A549 (cell line): ENCODE results near the gene HMMR. TPM values are rescaled to one million over a fixed set of nuclear protein-coding genes. Genes with fewer than 3 reads are reported as not detected.

Source experiments
- ATAC-seq, 2 experiments: fragments of 200-7000 bp in 1 of 2; fragments of >200 bp in 1 of 2; cut with Nextera tagmentation in 1 of 2; cut with Tn5 transposase in 1 of 2; 3 replicates each; pipeline versions ENCODE4 v1.8.0 to v1.9.1; 2018 to 2020; ENCODE audit warnings: mild to moderate bottlenecking in 1 of 2, moderate library complexity in 1 of 2
- CTCF ChIA-PET: fragments of 300-600 bp; sonication (Branson Sonifier 250); formaldehyde crosslinking; extraction: SDS; loops from one replicate; lab custom pipeline; 2021; ENCODE audit warnings: antibody characterized with exemption, inconsistent platforms; lab: Yijun Ruan, JAX
- POLR2A ChIA-PET: fragments of 350-600 bp; formaldehyde crosslinking; extraction: SDS; loops from one replicate; lab custom pipeline; 2021; ENCODE audit warnings: antibody characterized with exemption, inconsistent platforms; lab: Yijun Ruan, JAX
- DNase-seq, 2 experiments: peaks; one replicate each; pipeline versions ENCODE4 v3.0.0 to v3.0.0-alpha.2; 2011 to 2016; ENCODE audit warnings: low read depth in 1 of 2, low spot score in 1 of 2
- FAIRE-seq: peaks from 2 replicates; lab custom pipeline; 2011; peaks lifted over from hg19 to GRCh38; lab: Jason Lieb, UNC
- H3K27ac ChIP-seq, 2 experiments: fragments of >200 bp; sonication (Bioruptor Twin); formaldehyde crosslinking; 3 replicates each; pipeline ENCODE4 v1.5.1; 2016 to 2017
- H3K4me1 ChIP-seq: fragments of >200 bp; sonication (Bioruptor Twin); formaldehyde crosslinking; 3 replicates; pipeline ENCODE4 v1.6.1; 2016
- H3K4me2 ChIP-seq: fragments of >200 bp; sonication (Bioruptor Twin); formaldehyde crosslinking; 3 replicates; pipeline ENCODE4 v1.6.1; 2016
- H3K4me3 ChIP-seq: fragments of >200 bp; sonication (Bioruptor Twin); formaldehyde crosslinking; 3 replicates; pipeline ENCODE4 v1.5.1; 2016
- H3K9me3 ChIP-seq: fragments of >200 bp; sonication (Bioruptor Twin); formaldehyde crosslinking; 3 replicates; pipeline ENCODE4 v1.6.1; 2016
- CBX8 ChIP-seq: fragments of 200-600 bp; sonication (generic); IDR thresholded peaks from 2 replicates; pipeline ENCODE4 v1.6.1; 2016
- CHD2 ChIP-seq: fragments of 150-350 bp; IDR thresholded peaks from 2 replicates; pipeline ENCODE4 v1.6.1; 2014; ENCODE audit warnings: low read length; ENCODE audit not compliant: partially characterized antibody
- CTCF ChIP-seq: fragments of >200 bp; sonication (Bioruptor Twin); formaldehyde crosslinking; IDR thresholded peaks from 3 replicates; pipeline ENCODE4 v1.5.1; 2016
- EHMT2 ChIP-seq: fragments of 200-600 bp; sonication (generic); IDR thresholded peaks from 2 replicates; pipeline ENCODE4 v1.6.1; 2016; ENCODE audit warnings: antibody characterized with exemption, low read depth, mild to moderate bottlenecking, moderate library complexity
- ELK1 ChIP-seq: fragments of 150-350 bp; IDR thresholded peaks from 2 replicates; pipeline ENCODE4 v1.6.1; 2014; ENCODE audit warnings: low read depth, mild to moderate bottlenecking, low read length
- FOXS1 ChIP-seq: fragments of 250-450 bp; sonication (Bioruptor Pico); IDR thresholded peaks from 2 replicates; pipeline ENCODE4 v1.5.0; 2020; ENCODE audit warnings: mild to moderate bottlenecking, moderate library complexity
- HDAC2 ChIP-seq: fragments of 200-600 bp; sonication (generic); IDR thresholded peaks from 2 replicates; pipeline ENCODE4 v1.6.1; 2016
- JUN ChIP-seq, 2 experiments: fragments of >200 bp; sonication (Bioruptor Twin); formaldehyde crosslinking; IDR thresholded peaks; 2 replicates in 1 of 2; 3 replicates in 1 of 2; pipeline ENCODE4 v1.6.1; 2016 to 2017
- JUNB ChIP-seq: fragments of >200 bp; sonication (Bioruptor Twin); formaldehyde crosslinking; IDR thresholded peaks from 2 replicates; pipeline ENCODE4 v1.6.1; 2016
- KDM1A ChIP-seq: fragments of 200-600 bp; sonication (generic); IDR thresholded peaks from 2 replicates; pipeline ENCODE4 v1.6.1; 2016; ENCODE audit warnings: low read depth, mild to moderate bottlenecking
- NFE2L2 ChIP-seq: fragments of 150-350 bp; conservative IDR thresholded peaks from 2 replicates; pipeline ENCODE4 v1.6.1; 2014; ENCODE audit warnings: low read length
- POLR2A ChIP-seq: IDR thresholded peaks from 2 replicates; pipeline ENCODE4 v1.6.1; 2012; ENCODE audit warnings: mild to moderate bottlenecking, low read length
- RAD21 ChIP-seq, 2 experiments: fragments of >200 bp in 1 of 2; sonication (Bioruptor Twin) in 1 of 2; formaldehyde crosslinking in 1 of 2; IDR thresholded peaks in 1 of 2; conservative IDR thresholded peaks in 1 of 2; 2 replicates in 1 of 2; 3 replicates in 1 of 2; pipeline ENCODE4 v1.6.1; 2012 to 2018; ENCODE audit warnings: inconsistent platforms in 1 of 2
- RARB ChIP-seq: fragments of 250-450 bp; sonication (Bioruptor Pico); IDR thresholded peaks from 2 replicates; pipeline ENCODE4 v1.8.0; 2021; ENCODE audit warnings: mild to moderate bottlenecking, moderate library complexity
- REST ChIP-seq: fragments of 200-600 bp; sonication (generic); IDR thresholded peaks from 2 replicates; pipeline ENCODE4 v1.6.1; 2016; ENCODE audit warnings: antibody characterized with exemption, mild to moderate bottlenecking, moderate library complexity
- SMC3 ChIP-seq: fragments of >200 bp; sonication (Bioruptor Twin); formaldehyde crosslinking; IDR thresholded peaks from 3 replicates; pipeline ENCODE4 v1.6.1; 2018; ENCODE audit warnings: inconsistent platforms
- SREBF2 ChIP-seq: fragments of 450-650 bp; IDR thresholded peaks from 2 replicates; pipeline ENCODE4 v1.6.1; 2014; ENCODE audit warnings: mild to moderate bottlenecking, moderate library complexity
- ZC3H11A ChIP-seq: fragments of 450-650 bp; IDR thresholded peaks from 2 replicates; pipeline ENCODE4 v1.6.1; 2014; ENCODE audit warnings: antibody characterized with exemption, mild to moderate bottlenecking
- ZSCAN20 ChIP-seq: fragments of 250-450 bp; sonication (Bioruptor Pico); IDR thresholded peaks from 2 replicates; pipeline ENCODE4 v1.8.0; 2022; ENCODE audit warnings: mild to moderate bottlenecking, moderate library complexity
- WGBS: methylation state at CpG from one replicate; pipeline ENCODE4 v1.1.6; 2017; ENCODE audit errors: missing lambda C conversion rate; 5-methylcytosine and 5-hydroxymethylcytosine counted together
- polyA plus RNA-seq, 4 experiments: library from polyadenylated mRNA; depleted of rRNA in 3 of 4; stranded (reverse); fragments of >200 nt; fragmentation: RNase III in 1 of 4; extraction: RNeasy Plus Mini Kit Qiagen cat#74134 plus additional on column Dnase treatment in 1 of 4; gene quantifications; 2 replicates in 3 of 4; 3 replicates in 1 of 4; pipeline ENCODE4 v1.2.3, GENCODE V29; 2011 to 2017
- TF ChIP-seq, protein P1 (sequence below): fragments of >200 bp; sonication (Bioruptor Twin); formaldehyde crosslinking; IDR thresholded peaks from 3 replicates; pipeline ENCODE4 v1.6.1; 2016
- TF ChIP-seq, protein P2 (sequence below): IDR thresholded peaks from 2 replicates; pipeline ENCODE4 v1.6.1; 2012
- TF ChIP-seq, protein P3 (sequence below): IDR thresholded peaks from 2 replicates; pipeline ENCODE4 v1.6.1; 2012; ENCODE audit warnings: low read depth, borderline replicate concordance

HMMR gene
- polyA plus RNA-seq, 2 of the 4 experiments (the other 2 are of a cell fraction): 34.0 to 66.0 TPM

- peak in 1 of 2 experiments; percentile 23; a peak in 2 of 6 replicates for ATAC-seq
- CTCF ChIA-PET: interaction anchor here (0.6 kb wide), 1 partner anchor 28 kb away, joined by 3 read pairs; no protein-coding TSS in a partner anchor
- POLR2A ChIA-PET: no interaction called here
Measured at GRCh38 chr5:163498886-163499285, 38.5 kb downstream of the HMMR start.

GRCh38 chr5:163502521-163502920, 42.1 kb downstream of the HMMR start:
- no peak for ATAC-seq
- CTCF ChIA-PET: interaction anchor here (0.6 to 2.6 kb wide), 10 partner anchors 8 to 575 kb away, joined by 3 to 18 read pairs (median 6); partner anchors contain the start of genes HMMR and NUDCD2

More at GRCh38 chr5:163498886-163499285, 38.5 kb downstream of the HMMR start:
- no peak for TF ChIP-seq JUNB
- no peak for TF ChIP-seq KDM1A
- no peak for TF ChIP-seq CBX8
- TF ChIP-seq ELK1: no peak
- TF ChIP-seq ZSCAN20: no peak
- TF ChIP-seq, all 56 proteins: peak for 0
- no peak overlapping the region for H3K27ac ChIP-seq
- FAIRE-seq (no peak), DNase-seq (no peak)
- WGBS: 89% methylated on average over 1 of the region's 1 CpG
- H3K4me2 ChIP-seq: no peak overlapping the region
- no peak overlapping the region for H3K4me3 ChIP-seq
- H3K9me3 ChIP-seq: no peaks in the 10 kb centered on the region
- H3K4me1 ChIP-seq: peaks cover 4% of the 10 kb centered on the region; the same call in 2 of the 3 replicates

GRCh38 chr5:163503106-163504078, 43.0 kb downstream of the HMMR start:
- Histone ChIP-seq H3K9me3 (no peaks in the 10 kb centered on the region), H3K4me1 (peaks cover 20% of the 10 kb centered on the region), H3K4me2 (peak overlapping the region; percentile 91), H3K4me3 (peak overlapping the region; percentile 77), H3K27ac (peak overlapping the region; percentile 87 to 93)
- DNase-seq: peak; percentile 54 to 76
- FAIRE-seq: no peak
- CTCF ChIA-PET: interaction anchor here (0.8 to 2.6 kb wide), 9 partner anchors 9 to 45 kb away, joined by 3 to 18 read pairs (median 7); partner anchors contain the start of genes HMMR and NUDCD2
- 2% methylated on average over 17 of the region's 17 CpGs for WGBS
- peak; percentile 31 to 37; a peak in 4 of 6 replicates for ATAC-seq
- POLR2A ChIA-PET: interaction anchor here (0.6 to 2.0 kb wide), 3 partner anchors 30 to 48 kb away, joined by 3 to 20 read pairs (median 4); partner anchors contain the start of genes HMMR and NUDCD2
- TF ChIP-seq, protein P1, sequence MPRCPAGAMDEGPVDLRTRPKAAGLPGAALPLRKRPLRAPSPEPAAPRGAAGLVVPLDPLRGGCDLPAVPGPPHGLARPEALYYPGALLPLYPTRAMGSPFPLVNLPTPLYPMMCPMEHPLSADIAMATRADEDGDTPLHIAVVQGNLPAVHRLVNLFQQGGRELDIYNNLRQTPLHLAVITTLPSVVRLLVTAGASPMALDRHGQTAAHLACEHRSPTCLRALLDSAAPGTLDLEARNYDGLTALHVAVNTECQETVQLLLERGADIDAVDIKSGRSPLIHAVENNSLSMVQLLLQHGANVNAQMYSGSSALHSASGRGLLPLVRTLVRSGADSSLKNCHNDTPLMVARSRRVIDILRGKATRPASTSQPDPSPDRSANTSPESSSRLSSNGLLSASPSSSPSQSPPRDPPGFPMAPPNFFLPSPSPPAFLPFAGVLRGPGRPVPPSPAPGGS: 0 out of 3 replicates have a peak, but pooled peaks have one; percentile 56
- no peak for TF ChIP-seq HDAC2
- TF ChIP-seq JUN (IDR thresholded peaks at IDR 0.05): no peak
- TF ChIP-seq POLR2A: peak; percentile 32; the same call in 1 of the 2 replicates
- no peak for TF ChIP-seq EHMT2
- no peak for TF ChIP-seq REST
- no peak for TF ChIP-seq ZC3H11A
- peak; percentile 51 for TF ChIP-seq RAD21 (conservative IDR thresholded peaks at IDR 0.05 in 1 of 2, IDR thresholded peaks at IDR 0.05 in 1 of 2)
- no peak for TF ChIP-seq RARB (CRISPR knock-in tag)
- peak; percentile 23; the same call in 1 of the 3 replicates for TF ChIP-seq SMC3
- no peak for TF ChIP-seq CHD2
- TF ChIP-seq CTCF: peak; percentile 46
- TF ChIP-seq FOXS1: no peak
- TF ChIP-seq, protein P2, sequence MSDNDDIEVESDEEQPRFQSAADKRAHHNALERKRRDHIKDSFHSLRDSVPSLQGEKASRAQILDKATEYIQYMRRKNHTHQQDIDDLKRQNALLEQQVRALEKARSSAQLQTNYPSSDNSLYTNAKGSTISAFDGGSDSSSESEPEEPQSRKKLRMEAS: peak; percentile 70

More at GRCh38 chr5:163502521-163502920, 42.1 kb downstream of the HMMR start:
- peak overlapping the region; percentile 77 for H3K4me3 ChIP-seq
- FAIRE-seq (no peak), DNase-seq (no peak)
- H3K4me1 ChIP-seq: peaks cover 11% of the 10 kb centered on the region
- POLR2A ChIA-PET: interaction anchor here (1.0 to 2.0 kb wide), 2 partner anchors 29 to 42 kb away, joined by 3 to 20 read pairs; partner anchors contain the start of genes HMMR and NUDCD2
- TF ChIP-seq, protein P3, sequence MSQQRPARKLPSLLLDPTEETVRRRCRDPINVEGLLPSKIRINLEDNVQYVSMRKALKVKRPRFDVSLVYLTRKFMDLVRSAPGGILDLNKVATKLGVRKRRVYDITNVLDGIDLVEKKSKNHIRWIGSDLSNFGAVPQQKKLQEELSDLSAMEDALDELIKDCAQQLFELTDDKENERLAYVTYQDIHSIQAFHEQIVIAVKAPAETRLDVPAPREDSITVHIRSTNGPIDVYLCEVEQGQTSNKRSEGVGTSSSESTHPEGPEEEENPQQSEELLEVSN: no peak
- TF ChIP-seq SMC3: no peak
- no peak for TF ChIP-seq NFE2L2
- no peak for TF ChIP-seq SREBF2
- peak overlapping the region; percentile 91 for H3K4me2 ChIP-seq
- peak overlapping the region; percentile 87 to 93 for H3K27ac ChIP-seq
- WGBS: 93% methylated on average over 8 of the region's 8 CpGs
- no peaks in the 10 kb centered on the region for H3K9me3 ChIP-seq
